ENCODE results near the gene MAD2L1BP.
"Not testable (repeated sequence)": the region's sequence is repeated elsewhere in the genome, so short reads cannot be mapped to it uniquely, and the experiment has no call there.

Gene MAD2L1BP

DNA sequence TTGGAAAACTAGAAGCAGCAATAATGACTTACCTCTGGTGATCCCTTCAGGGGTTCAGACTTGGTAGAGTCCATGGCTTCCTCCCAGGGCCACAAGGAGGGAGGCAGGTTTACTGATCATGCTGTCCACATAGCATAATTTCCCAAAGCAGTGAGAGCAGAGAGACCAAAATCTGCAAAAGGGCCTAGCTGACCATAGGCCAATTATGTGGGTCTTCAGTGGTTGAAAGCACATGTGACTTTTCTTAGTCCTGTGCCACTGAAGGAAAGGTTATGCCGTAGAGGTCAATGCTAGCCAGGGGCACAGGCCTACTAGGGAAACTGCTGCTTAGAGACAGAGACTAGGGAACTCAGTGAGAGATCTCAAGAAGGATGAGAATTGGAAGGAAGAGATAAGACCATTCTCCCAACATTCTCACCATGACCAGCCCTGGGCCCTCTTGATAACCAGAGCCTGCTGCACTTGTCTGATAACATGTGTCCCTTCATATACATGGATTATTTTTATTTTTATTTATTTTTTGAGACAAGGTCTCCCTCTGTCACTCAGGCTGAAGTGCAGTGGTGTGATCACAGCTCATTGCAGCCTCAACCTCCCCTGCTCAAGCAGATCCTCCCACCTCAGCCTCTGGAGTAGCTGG, 4.5 kb upstream of the MAD2L1BP start:
- TF ChIP-seq CTCF (IDR thresholded peaks at IDR 0.05; ENCODE audit: borderline replicate concordance, control extremely low read depth, extremely low read depth, insufficient read depth, missing control alignments): no peak
- DNase-seq (ENCODE audit: low spot score): no peak
- in situ Hi-C loops (cut with MboI; ENCODE audit: low sequenced_read_pairs, unreplicated experiment): no loop called here

- DNase-seq (ENCODE audit: low spot score); in situ Hi-C loops (cut with MboI; ENCODE audit: low sequenced_read_pairs, unreplicated experiment): not testable (repeated sequence)
Observed at GRCh38 chr6:43633002-43633401, 2.6 kb upstream of the MAD2L1BP start.

- in situ Hi-C loops (cut with MboI; ENCODE audit: low sequenced_read_pairs, unreplicated experiment): no loop called here
- no peak for TF ChIP-seq CTCF (IDR thresholded peaks at IDR 0.05; ENCODE audit: borderline replicate concordance, control extremely low read depth, extremely low read depth, insufficient read depth, missing control alignments)
- no peak for DNase-seq (ENCODE audit: low spot score)
Observed at GRCh38 chr6:43634702-43635303, 837 bp upstream of the MAD2L1BP start.

GRCh38 chr6:43636308-43636659, 644 bp downstream of the MAD2L1BP start:
- DNase-seq (ENCODE audit: low spot score): no peak
- in situ Hi-C loops (cut with MboI; ENCODE audit: low sequenced_read_pairs, unreplicated experiment): no loop called here
- TF ChIP-seq CTCF (IDR thresholded peaks at IDR 0.05; ENCODE audit: borderline replicate concordance, control extremely low read depth, extremely low read depth, insufficient read depth, missing control alignments): no peak

GRCh38 chr6:43639984-43640800, 4.6 kb downstream of the MAD2L1BP start:
- no peak for TF ChIP-seq CTCF (IDR thresholded peaks at IDR 0.05; ENCODE audit: borderline replicate concordance, control extremely low read depth, extremely low read depth, insufficient read depth, missing control alignments)
- in situ Hi-C loops (cut with MboI; ENCODE audit: low sequenced_read_pairs, unreplicated experiment): no loop called here
- no peak for DNase-seq (ENCODE audit: low spot score)

DNA sequence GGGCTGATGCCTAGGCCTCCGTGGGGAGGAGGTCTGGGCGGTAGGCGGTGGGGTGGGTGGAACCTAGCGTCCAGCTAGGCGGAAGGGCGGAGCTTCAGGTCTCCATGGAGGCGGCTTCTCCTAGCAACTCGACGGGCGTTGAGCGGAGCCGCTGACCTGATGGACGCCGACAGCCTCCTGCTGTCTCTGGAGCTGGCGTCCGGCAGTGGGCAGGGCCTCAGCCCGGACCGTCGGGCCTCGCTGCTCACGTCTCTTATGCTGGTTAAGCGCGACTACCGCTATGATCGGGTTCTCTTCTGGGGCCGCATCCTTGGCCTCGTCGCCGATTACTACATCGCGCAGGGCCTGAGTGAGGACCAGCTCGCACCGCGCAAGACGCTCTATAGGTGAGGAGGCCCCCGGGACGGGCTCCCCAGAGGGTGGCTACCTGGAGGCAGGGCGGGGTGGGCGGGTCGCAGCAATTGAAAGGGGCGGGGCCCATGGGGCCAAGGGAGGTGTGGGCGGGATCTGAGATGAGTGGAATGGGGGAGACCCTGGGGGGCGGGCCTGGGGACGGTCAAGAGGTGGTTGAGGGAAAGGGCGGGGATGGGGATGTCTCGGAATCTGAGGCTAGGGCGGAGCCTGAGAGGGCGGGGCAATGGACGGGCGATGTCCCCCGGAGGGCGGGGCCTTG, 9.4 kb downstream of the MAD2L1BP start, which contains the start of gene RSPH9:
TSS of gene RSPH9 (plus strand) at position 97 of the 673 bp plus-strand sequence. CDS start at position 160, 63 bp downstream.
- DNase-seq (ENCODE audit: low spot score): peak; percentile 83
- in situ Hi-C loops (cut with MboI; ENCODE audit: low sequenced_read_pairs, unreplicated experiment): no loop called here

More for the DNA sequence above, 9.4 kb downstream of the MAD2L1BP start, which contains the start of gene RSPH9:
- no peak for TF ChIP-seq CTCF (IDR thresholded peaks at IDR 0.05; ENCODE audit: borderline replicate concordance, control extremely low read depth, extremely low read depth, insufficient read depth, missing control alignments)

Measured in GM13976 (cell line).